Measurements from ENCODE around the gene TNFRSF18.

Gene TNFRSF18

DNA sequence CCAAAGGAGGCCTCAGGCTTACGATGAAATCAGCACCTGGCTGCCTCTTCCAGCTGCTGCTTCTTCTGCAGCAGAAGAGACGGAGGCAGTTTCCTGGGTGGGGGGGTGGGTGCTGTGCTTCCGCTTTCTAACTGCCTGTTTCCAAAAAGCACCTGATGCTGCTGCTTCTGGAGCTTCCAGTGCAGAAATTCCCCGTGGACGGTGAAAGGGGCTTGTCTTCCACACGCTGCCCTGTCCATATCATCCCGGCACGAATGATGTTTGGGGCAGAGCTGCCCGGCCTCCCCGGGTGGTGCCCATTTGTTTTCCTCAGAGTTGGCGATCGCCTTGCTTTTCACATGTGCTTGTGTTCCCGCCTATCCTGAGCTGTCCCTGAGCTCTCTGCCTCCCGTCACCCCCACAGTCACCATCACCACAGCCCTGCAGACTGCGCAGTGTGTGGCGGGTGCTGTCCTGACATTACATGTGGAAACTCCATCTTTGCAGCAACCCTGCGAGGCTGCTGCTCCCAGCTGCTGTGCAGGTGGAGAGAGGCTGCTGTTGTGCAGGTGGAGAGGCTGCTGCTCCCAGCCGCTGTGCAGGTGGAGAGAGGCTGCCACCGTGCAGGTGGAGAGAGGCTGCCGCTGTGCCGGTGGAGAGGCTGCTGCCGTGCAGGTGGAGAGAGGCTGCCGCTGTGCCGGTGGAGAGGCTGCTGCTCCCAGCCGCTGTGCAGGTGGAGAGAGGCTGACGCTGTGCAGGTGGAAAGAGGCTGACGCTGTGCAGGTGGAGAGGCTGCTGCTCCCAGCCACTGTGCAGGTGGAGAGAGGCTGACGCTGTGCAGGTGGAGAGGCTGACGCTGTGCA, 30.9 kb downstream of the TNFRSF18 start:
- no peak for DNase-seq

DNA sequence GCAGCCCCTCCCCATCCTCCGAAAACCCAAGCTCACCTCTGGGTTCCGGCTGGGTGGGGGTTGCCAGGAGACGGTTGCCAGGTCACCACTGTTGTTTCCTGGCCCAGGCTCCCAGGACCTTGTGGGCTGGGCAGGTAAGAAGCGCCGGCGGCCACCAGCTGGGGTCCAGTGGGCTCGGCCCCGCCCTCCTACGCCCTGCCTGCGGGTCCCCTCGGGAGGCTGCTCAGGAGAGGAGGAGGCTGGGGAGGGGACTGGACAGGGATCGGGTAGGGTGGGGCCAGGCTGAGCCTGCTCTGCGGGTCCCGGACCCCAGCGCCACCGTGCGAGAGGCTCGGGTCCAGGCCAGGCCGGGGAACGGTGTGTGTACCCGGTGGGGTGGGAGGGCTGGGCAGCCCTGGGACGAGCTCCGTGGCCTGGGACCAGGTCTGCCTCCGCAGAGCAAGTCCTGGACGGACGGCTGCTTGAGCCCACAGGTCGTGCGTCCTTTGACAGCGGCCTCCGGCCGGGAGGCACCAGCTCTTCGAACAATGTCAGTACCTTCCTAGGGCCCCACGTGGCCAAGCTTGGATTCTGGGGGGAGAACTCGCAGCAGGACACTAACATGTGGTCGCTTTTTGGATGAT, 32.5 kb downstream of the TNFRSF18 start, which contains the start of gene TTLL10:
TSS of gene TTLL10 (plus strand) at position 88 of the 623 bp plus-strand sequence. CDS start 5,336 bp downstream, outside the sequence.
- no peak for DNase-seq

DNA sequence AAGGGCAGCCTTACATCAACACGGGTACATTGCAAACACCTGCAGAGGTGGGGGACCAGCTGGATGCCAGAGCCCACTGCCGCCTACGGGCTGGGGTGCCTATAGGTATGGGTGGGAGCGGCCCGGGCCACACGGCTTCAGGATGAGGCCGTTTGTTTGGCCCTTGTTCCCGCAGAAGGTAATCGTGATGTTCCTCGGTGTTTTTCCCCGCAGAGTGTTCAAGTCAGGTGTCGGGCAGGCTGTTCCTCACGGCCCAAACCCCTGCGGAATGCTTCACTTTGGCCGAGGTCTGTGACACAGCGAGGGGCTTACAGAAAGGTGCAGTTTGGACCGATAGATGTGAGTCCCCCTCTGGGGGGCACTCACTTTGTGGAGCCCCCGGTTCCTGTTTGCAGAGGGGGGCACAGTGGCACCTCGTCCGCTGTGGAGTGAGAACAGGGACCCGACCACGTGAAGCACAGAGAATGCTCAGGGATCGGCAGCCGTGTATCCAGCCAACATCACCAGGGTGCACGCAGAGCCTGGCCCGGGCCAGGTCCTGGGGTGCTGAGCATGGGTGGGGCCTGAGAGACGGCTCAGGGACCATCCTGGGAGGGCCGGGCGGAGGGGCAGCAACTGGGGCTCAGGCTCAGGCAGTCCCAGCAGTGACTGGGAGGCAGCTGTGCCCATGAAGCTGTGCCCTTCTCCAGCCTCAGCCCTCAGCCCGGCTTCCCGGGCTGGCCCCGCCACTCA, 33.2 kb downstream of the TNFRSF18 start:
- no peak for DNase-seq

DNA sequence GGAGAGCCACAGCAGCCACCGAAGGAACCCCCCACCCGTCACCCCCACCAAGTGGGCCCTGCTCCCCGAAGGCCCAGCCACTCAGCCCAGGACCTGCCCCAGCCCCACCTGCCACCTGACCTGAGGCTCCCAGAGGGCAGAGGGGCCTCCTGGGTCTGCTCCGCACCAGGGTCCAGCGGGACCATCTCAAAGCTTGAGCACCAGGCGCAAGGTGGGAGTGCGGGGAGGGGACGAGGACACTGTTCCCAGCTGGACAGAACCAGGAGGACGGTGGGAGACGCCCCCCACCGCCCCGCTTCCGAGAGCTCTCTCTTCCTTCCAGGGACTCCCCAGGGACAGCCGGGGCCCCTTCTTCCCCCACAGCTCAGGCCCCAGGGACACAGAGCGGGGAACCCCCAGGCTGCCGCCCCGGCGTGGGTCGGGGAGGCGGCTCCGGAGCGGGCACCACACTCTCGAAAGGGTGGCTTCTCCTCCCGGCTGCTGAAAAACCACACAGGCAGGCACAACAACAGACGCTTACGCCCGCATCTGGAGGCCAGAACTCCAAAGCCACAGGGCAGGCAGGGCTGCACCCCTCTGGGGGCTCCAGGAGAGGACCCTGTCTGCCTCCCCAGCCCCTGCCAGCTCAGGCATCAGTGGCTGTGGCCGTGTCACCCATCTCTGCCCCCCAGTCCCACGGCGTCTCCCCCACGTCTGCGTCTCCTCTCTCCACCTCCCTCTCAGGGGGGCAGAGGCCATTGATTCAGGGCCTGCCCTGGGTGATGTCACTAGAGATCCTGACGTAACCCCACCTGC, 34.6 kb downstream of the TNFRSF18 start:
- DNase-seq = no peak

DNA sequence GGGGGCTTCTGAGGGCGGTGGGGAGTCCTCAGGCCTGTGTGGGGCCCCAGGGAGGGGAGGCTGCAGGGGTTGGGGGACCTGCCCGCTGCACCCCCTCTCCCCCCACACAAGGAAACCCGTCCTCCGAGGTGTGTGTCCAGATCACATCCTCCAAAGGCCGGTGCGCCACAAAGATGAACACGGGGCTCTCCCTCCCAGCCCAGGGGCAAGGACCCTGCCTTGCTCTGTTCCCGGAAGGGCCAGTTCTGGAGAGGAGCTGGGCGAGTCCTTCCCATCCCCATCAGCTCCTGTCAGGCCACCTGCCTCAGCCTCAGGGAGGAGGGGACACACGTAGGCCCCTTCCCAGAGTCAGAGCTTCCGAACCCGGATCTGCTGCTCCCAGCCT, 35.2 kb downstream of the TNFRSF18 start:
- no peak for DNase-seq

DNA sequence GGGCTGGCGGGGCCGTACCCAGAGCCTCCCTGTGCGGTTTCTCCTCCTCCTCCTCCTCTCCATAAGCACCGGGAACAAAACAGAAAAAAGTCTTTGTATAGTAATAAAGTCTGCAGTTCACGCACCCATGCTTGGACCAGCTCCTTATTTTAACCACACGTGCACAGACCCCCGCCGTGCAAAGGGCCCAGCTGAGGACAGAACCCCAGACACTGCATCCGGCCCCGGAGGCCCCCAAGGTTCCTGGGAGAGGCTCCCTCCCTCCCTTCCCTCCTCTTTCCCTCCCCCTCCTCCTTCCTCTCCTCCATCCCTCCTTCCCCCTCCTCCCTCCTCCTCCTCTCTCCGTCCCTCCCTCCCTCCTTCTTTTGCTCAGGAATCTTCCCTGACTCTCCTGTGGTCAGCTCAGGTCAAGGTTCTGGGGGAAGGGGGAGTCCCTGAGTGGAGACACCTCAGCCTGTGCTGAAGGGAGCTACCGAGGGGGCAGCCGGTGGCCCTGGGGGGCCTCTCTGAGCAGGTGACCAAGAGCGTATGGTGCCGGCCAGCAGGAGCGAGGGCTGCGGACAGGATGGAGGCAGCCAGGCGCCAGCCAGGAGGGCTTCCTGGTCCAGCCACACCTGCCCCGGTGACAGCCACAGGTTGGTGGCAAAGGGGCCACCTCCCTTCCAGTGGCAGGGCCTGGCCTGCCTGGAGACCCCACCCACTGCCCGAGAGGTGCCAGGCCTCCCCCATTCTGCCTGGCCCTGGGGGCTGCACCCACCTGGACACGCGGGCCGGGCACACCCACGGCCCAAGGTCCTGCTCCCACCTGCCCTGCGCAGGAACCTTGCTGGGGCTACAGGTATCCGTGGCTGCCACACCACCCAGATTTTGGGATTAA, 35.9 kb downstream of the TNFRSF18 start:
- DNase-seq = no peak

DNA sequence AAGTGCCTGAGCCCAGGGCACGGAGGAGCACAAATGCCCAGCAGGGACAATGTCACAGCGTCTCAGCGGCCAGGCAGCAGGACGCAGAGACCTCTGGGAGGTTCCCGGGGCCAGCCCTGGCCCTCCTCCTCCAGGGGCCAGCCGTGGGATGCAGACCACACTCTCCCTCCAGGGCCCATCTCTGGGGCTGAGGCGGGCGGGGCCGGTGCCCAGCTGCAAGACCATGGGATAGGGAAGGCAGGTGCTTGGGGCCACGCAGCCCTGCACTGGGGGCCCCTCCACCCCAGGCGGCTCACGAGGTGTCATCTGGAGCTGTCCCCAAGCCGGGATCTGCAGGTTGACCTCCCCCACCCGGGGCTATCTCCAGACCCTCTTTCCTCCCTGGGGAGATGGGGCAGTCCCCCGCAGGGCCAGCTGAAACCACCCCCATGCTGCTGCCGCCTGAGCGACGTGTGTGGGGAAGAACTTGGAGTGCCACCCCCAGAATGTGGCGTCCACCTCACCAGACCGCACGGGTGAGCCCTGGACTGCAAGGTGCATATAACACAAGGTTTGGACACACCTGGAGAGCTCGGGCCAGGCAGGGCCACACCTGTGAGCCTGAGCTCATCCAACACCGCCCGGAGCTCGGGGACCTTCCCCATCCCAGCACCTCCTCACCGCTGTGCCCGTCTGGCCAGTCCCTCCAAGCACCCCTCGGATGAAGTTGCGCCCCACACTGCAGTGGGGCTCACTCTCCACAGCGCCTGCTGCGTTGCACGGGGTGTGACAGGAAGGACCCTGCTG, 36.8 kb downstream of the TNFRSF18 start:
- DNase-seq = no peak

DNA sequence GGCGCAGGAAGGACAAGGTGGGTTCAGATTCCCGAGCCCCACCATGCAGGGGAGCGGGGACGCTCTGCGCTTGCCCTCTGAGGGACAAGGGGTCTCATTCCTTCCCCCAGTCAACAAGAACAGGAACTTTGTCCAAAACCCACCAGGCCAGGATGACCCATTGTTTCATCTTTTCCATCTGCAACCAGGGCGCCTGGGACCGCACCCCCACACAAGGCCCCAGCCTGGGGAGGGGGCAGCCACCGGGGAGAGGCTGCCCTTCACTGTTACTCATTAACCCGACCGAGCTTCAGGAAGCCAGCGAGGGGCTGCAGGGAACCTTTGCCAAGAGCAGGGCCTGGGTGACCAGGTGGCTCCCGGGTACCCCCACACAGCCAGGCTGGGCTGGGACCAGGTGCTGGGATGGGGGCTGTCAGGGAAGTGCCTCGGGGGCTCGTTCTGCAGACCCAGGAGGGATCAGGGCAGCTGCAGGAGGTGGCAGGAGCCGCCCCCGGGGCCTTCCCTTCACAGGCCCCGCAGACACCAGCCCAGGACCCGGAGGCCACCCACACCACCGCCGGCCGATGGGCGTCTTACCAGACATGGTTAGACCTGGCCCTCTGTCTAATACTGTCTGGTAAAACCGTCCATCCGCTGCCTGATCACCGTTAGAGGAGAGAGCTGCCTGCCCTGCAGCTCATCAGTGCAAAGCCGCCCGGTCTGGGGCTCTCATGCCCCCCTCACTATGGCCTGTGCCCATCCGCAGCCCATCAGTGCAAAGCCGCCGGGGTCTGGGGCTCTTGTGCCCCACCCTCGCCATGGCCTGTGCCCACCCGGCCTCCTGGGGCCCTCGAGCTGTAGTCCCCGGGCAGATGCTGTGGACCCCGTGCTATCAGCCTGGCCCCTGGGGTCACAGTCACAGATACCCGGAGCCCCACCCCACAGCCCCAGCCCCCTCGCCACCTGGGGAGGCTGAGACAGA, 37.7 kb downstream of the TNFRSF18 start:
- no peak for DNase-seq

DNA sequence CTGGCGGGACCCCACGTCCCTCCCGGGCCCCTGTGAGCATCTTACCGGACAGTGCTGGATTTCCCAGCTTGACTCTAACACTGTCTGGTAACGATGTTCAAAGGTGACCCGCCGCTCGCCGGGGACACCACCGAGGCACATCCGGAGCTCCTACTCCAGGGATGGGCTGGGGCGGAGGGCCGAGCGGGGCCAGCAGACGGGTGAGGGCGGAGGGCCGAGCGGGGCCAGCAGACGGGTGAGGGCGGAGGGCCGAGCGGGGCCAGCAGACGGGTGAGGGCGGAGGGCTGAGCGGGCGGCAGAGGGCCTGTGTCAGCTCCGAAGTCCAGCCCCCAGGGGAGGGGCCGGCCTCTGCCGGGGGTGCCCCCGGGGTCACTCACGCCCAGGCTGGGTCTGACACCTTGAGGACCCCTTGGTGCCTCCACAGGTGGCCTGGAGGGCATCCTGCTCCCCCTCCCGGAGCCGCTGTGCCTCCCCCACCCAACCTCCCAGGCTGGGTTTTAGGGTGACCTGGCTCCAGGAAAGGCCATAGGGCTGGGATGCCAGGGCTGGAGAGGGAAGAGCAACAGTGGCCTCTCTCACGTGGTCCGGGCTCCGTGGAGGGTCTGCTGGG, 38.4 kb downstream of the TNFRSF18 start:
- DNase-seq = no peak

DNA sequence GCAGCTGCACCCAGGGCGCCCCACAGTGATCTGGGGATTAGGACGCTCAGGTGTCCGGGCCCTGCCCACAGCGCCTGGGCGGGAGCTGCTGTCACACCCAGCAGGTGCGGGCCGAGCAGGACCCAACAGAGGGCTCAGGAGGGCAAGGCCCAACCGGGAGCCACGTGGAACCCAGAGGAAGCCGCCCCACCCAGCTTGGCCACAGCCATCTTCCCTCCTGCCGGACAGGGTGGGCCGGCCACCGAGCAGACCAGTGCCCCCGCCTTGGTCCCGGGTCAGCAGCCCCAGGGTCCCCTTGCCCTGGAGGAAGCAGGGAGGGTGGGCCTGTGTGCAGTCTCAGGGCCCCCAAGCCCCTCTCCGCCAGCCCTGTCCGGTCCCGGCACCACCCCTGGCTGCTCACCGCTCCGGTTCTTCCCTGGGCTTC, 39.0 kb downstream of the TNFRSF18 start:
- DNase-seq = no peak

DNA sequence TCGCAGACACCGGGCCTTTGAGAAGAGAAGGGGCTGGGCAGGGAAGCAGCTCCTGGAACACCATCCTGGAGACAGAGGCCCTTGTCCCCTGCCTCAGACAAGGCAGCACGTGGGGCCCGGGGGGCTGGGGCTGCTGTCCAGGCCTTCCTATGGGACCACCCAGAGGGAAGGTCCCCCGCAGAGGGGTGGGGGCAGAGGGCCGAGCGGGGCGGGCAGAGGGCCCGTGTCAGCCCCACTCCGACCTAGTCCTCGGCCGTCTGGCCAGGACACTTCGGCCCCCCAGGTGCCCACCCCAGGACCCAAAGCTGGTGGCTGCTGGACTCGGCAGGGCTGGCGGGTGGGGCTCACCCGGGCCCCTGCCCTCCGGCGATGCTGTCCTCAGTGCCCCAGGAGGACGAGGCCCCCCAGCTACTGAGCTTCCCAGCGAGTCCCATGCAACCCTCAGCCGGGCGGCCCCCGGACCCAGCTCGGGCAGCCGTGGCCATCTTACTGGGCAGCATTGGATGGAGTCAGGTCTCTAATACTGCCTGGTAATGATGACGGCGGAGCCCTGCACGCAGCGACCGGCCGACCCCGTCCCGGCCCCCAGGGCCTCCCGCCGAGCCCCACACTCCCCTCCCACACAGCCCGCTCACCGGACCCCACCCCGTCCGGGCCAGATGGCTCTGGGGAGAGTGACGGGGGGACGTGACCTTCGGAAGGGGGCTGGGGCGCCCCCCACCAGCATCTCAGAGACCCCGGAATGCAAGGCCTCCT, 39.6 kb downstream of the TNFRSF18 start:
- no peak for DNase-seq

DNA sequence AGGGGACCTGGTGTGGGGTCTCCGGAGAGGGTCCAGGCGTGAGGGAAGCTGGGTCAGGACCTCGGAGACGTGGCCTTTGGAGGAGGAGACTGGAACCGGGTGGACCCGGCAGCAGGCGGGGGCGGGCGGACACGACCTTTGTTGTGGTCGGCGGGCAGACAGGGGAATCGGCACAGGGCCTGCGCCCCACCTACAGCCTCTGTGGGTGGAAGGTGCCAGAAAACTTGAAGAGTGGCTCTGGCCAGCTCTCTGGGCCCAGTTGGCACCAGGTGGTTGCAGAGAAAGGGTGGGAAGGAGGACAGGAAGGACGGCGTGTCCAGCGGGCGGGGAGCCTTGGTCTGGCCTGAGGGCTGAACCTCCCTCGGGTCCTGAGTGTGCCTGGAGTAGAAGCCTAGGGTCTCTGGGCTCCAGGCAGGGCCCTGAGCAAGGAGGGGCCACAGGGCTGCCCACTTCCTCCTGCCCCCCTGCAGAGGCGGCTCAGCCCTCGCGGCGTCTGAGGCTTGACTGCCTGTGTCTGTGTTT, 40.4 kb downstream of the TNFRSF18 start:
- DNase-seq = no peak

DNA sequence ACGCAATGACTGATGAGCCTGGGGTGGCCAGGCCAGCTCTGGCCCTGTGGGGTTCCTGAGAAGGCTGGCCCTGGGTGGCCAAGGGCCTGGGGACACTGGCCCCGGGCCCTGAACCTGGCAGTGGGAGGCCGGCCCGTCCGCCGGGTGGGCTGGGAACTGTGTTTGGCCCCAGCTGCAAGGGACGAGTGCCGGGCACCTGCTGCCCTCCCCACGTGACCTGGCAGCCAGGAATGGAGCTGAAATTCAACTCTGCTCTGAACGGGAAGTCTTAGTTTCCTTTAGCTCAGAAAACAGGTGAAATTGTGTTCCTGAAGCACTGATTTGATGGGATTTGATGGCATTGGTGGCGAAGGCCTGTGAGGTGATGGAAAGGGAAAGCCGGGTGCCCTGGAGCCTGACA, 40.9 kb downstream of the TNFRSF18 start:
- no peak for DNase-seq

DNA sequence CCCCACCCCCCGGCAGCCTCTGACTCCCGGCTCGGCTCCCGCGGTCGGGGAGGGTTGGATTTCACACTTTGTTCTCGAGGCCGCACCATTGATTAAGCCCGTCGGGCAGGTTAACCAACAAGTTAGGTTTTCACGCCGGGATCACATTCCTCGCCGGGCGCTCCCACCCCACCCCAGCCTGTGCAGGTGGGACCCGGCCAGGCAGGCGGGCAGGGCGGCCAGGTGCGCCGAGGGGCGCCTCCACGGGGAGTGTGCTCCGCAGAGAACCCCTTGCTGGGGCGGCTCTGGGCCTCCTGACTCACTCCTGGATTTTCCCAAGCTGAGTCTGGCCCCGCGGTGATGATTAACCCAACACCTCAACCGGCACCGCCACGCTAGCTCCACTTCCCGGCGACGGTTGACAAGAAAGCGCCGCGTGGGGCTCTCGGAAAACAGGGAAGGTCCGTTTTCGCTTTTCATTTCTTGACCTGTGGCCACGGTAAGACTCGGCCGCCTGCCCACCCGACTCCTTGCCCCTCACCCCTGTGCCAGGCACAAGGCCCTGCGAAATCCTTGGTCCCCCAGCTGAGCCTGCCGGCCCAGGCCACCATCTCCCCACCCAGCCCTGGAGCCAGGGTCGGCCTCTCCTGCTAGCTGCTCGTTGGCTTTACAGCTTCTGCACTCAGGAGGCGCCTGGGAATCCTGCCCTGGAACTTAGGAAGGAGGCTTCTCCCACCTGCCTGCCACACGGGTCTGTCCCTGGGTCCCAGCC, 41.5 kb downstream of the TNFRSF18 start:
- DNase-seq = no peak

DNA sequence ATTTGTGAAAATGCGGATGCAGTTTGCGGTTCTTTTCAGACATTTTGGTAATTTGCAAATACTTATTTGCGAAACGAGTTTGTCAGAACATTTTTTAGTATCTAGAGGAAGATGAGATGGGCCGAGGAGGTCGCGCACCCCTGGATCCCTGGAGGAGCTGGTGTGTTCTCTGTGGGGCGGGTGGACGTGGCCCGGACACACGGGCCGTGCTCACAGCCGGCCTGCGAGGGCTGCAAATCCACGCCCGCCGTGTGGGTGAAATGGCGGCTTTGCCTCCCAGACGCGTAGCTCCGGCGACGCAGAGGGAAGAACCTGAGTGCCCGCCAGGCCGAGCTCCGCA, 42.1 kb downstream of the TNFRSF18 start:
- no peak for DNase-seq

DNA sequence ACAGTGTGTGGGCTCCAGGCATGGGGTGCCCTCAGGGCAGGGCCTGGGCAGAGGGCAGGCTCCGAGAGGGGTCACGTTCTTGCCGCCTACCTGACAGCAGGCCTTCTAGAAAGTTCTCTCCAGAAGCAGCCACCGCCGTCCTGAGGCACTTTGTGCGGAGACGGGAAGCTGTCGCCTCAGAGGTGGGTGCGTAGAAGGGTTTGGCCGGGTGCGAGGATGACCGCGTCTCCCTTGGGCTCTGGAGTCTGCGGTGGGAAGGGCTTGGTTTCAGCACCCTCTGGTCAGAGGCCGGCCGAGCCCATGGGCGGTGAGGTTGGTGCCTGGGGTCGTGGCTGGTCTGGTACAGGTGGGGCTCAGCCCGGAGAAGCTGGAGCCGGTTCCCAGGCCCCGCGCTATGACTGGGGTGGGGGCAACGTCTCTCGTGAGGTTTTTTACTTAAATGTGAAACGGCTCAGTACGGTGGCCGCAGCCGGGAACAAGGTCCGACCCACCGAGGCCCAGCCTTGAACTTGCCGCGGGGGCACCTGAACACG, 42.8 kb downstream of the TNFRSF18 start:
- no peak for DNase-seq

Data from effector CD8-positive, alpha-beta T cell (primary cell).